OCI-LY3 (cell line): ENCODE results near the gene PHYHD1.

Experiments
- H2AFZ ChIP-seq: fragments of 200-600, 300-600 bp; shearing (Covaris generic); 2 replicates; pipeline ENCODE4 v1.6.0; 2014; ENCODE audit warnings: antibody characterized with exemption, low read depth, low read length
- H3K27ac ChIP-seq: fragments of 200-600, 300-600 bp; sonication (generic); 2 replicates; pipeline ENCODE4 v1.5.1; 2014; ENCODE audit warnings: mild to moderate bottlenecking, low read length, moderate library complexity, mixed read lengths
- H3K27me3 ChIP-seq: fragments of 200-600, 300-600 bp; sonication (generic); 2 replicates; pipeline ENCODE4 v1.6.1; 2014; ENCODE audit warnings: low read depth, low read length, mixed read lengths
- H3K36me3 ChIP-seq: fragments of 200-600, 300-600 bp; sonication (generic); replicated peaks from 2 replicates; pipeline ENCODE3; 2014; ENCODE audit warnings: low read depth, low read length, mixed read lengths
- H3K4me1 ChIP-seq: fragments of 300-600, 200-600 bp; sonication (generic); 2 replicates; pipeline ENCODE4 v1.6.1; 2014; ENCODE audit warnings: low read length, mixed read lengths
- H3K4me2 ChIP-seq: fragments of 200-600, 300-600 bp; sonication (generic); 2 replicates; pipeline ENCODE4 v1.6.1; 2014; ENCODE audit warnings: low read length, mixed read lengths
- H3K4me3 ChIP-seq: fragments of 300-600, 200-600 bp; sonication (generic); 2 replicates; pipeline ENCODE4 v1.5.1; 2014; ENCODE audit warnings: antibody characterized with exemption, mild to moderate bottlenecking, low read length, moderate library complexity
- H3K79me2 ChIP-seq: fragments of 300-600, 200-600 bp; shearing (Covaris generic); 2 replicates; pipeline ENCODE4 v1.6.1; 2014; ENCODE audit warnings: mild to moderate bottlenecking, low read length, mixed read lengths
- H3K9ac ChIP-seq: fragments of 300-600, 200-600 bp; shearing (Covaris generic); 2 replicates; pipeline ENCODE4 v1.6.0; 2014; ENCODE audit warnings: mild to moderate bottlenecking, low read length, moderate library complexity
- H3K9me3 ChIP-seq: fragments of 200-600, 300-600 bp; shearing (Covaris generic); 2 replicates; pipeline ENCODE4 v1.6.1; 2014; ENCODE audit warnings: low read length, mixed read lengths; ENCODE audit not compliant: insufficient read depth
- H4K20me1 ChIP-seq: fragments of 200-600, 300-600 bp; sonication (generic); 2 replicates; pipeline ENCODE4 v1.6.1; 2016; ENCODE audit warnings: low read length, mixed read lengths; ENCODE audit not compliant: insufficient read depth
- CTCF ChIP-seq: fragments of 200-600, 300-600 bp; sonication (generic); IDR thresholded peaks from 2 replicates; pipeline ENCODE4 v1.5.1; 2014; ENCODE audit warnings: antibody characterized with exemption, low read length, low read depth
- EZH2phosphoT487 ChIP-seq: fragments of 200-600 bp; shearing (Covaris generic); IDR thresholded peaks from 2 replicates; pipeline ENCODE4 v1.6.1; 2018; ENCODE audit warnings: antibody characterized with exemption, mixed run types, low read depth

The PHYHD1 gene

GRCh38 chr9:128920381-128921058 is at the start of gene PHYHD1:
PHYHD1 (plus strand) TSS chr9:128920982; CDS start chr9:128922324, 1,342 bp downstream.
- Histone ChIP-seq H3K9ac (peak within 1 kb of the TSS; percentile 100), H3K4me2 (peak within 1 kb of the TSS; percentile 98), H3K27me3 (no peaks in the 10 kb centered on the region), H3K9me3 (no peaks in the 10 kb centered on the region), H3K36me3 (no peaks in the 10 kb centered on the region), H2AFZ (peak within 1 kb of the TSS; percentile 54; the same call in 1 of the 2 replicates), H3K27ac (peak within 1 kb of the TSS; percentile 87), H3K4me1 (peaks cover 16% of the 10 kb centered on the region), H4K20me1 (no peaks in the 10 kb centered on the region), H3K4me3 (peak within 1 kb of the TSS; percentile 83), H3K79me2 (peaks cover 7% of the 10 kb centered on the region; the same call in 1 of the 2 replicates)
- no peak for TF ChIP-seq CTCF
- TF ChIP-seq EZH2phosphoT487, result no peak

DNA sequence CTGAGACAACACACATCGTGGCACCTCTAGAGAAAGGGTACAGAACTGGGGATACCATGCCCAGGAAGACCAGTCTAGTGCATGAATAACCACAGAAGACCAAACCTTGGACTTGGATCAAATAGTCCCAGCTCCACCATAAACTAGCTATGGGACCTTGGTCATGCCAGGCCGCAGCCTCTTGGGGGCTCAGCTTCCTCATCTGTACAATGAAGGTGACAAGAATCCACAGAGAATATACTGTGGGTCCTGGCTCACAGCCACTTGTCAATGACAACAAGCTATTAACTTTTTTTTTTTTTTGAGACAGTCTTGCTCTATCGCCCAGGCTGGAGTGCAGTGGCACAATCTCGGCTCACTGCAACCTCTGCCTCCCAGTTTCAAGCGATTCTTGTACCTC is 42.9 kb upstream of the PHYHD1 start:
- 0 out of 2 replicates have a peak, but pooled peaks have one; percentile 8 for TF ChIP-seq CTCF
- TF ChIP-seq EZH2phosphoT487, result no peak
- no peaks in the 10 kb centered on the region for H3K9me3 ChIP-seq
- no peak overlapping the region for H3K9ac ChIP-seq
- no peak overlapping the region for H2AFZ ChIP-seq
- H3K27ac ChIP-seq, result no peak overlapping the region
- no peaks in the 10 kb centered on the region for H3K27me3 ChIP-seq
- H3K36me3 ChIP-seq, result peaks cover 5% of the 10 kb centered on the region
- peaks cover 44% of the 10 kb centered on the region for H3K79me2 ChIP-seq
- H4K20me1 ChIP-seq, result no peaks in the 10 kb centered on the region
- H3K4me3 ChIP-seq, result no peak overlapping the region
- H3K4me1 ChIP-seq, result peaks cover 3% of the 10 kb centered on the region; the same call in 1 of the 2 replicates
- H3K4me2 ChIP-seq, result no peak overlapping the region

- H3K27ac ChIP-seq, result peak within 1 kb of the TSS; percentile 76
- H2AFZ ChIP-seq, result peak within 1 kb of the TSS; percentile 87
Measured at GRCh38 chr9:128881884-128882676, 38.7 kb upstream of the PHYHD1 start, which contains the start of the genes KYAT1 and LRRC8A. KYAT1 (minus strand) TSS chr9:128881950; CDS start chr9:128845405, 36,545 bp downstream. LRRC8A (plus strand) TSS chr9:128882133; CDS start chr9:128907165, 25,032 bp downstream.

More at GRCh38 chr9:128881884-128882676, 38.7 kb upstream of the PHYHD1 start, which contains the start of the genes KYAT1 and LRRC8A:
- peaks cover 7% of the 10 kb centered on the region; the same call in 1 of the 2 replicates for H3K4me1 ChIP-seq
- H4K20me1 ChIP-seq, result no peaks in the 10 kb centered on the region
- H3K9ac ChIP-seq, result peak within 1 kb of the TSS; percentile 99
- H3K27me3 ChIP-seq, result no peaks in the 10 kb centered on the region
- H3K4me3 ChIP-seq, result peak within 1 kb of the TSS; percentile 94
- no peak for TF ChIP-seq EZH2phosphoT487
- no peak for TF ChIP-seq CTCF
- H3K9me3 ChIP-seq, result no peaks in the 10 kb centered on the region
- peak within 1 kb of the TSS; percentile 82 for H3K4me2 ChIP-seq
- H3K36me3 ChIP-seq, result peaks cover 12% of the 10 kb centered on the region
- peaks cover 65% of the 10 kb centered on the region for H3K79me2 ChIP-seq
